ENCODE data around the gene RPS26. TPM values are rescaled to one million over a fixed set of nuclear protein-coding genes. Genes with fewer than 3 reads are reported as not detected.
"Not testable (repeated sequence)": the region's sequence is repeated elsewhere in the genome, so short reads cannot be mapped to it uniquely, and the experiment has no call there.

RPS26 gene
- polyA plus RNA-seq, 1 donor from 2014 or later, result 598 TPM

DNA sequence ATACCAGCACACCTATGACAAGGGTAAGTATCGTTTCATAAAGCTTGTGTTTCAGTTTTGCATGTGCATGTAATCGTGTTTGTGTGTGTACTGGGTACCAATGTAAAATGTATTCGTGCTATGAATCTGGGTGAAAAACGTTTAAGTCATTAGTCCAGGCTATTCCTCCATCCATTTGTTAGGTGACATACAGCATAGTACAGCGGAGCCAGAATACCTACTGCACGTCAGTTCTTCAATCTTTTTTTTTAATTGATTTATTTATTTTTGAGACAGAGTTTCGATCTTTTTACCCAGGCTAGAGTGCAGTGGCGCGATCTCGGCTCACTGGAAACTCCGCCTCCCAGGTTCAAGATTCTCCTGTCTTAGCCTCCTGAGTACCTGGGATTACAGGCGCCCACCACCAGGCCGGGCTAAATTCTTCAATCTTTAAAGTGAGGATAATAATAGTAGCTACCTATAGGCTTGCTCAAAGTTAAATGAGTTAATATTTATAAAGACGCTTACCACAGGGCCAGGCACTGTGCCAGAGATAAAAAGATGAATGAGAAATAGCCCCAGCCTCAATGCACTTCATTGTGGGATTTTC is 661 bp upstream of the RPS26 start:
- Histone ChIP-seq H3K4me3 (ENCODE audit: low read length) (peak overlapping the region; percentile 77), H3K36me3 (ENCODE audit: insufficient read depth, low read length) (no peaks in the 10 kb centered on the region), H3K9me3 (ENCODE audit: low read length) (no peaks in the 10 kb centered on the region), H3K9ac (ENCODE audit: low read length) (peak overlapping the region; percentile 66), H4K20me1 (ENCODE audit: insufficient read depth) (no peaks in the 10 kb centered on the region), H3K27ac (ENCODE audit: low read length) (peak overlapping the region; percentile 98), H3K27me3 (ENCODE audit: insufficient read depth, low read depth, low read length) (no peaks in the 10 kb centered on the region), H3K4me2 (ENCODE audit: low read length) (peak overlapping the region; percentile 63), H3F3A (ENCODE audit: insufficient read depth, low read length, poor library complexity, severe bottlenecking) (no peaks in the 10 kb centered on the region), H3K9me2 (ENCODE audit: insufficient read depth, low read length) (no peaks in the 10 kb centered on the region), H3K79me2 (replicated peaks; ENCODE audit: insufficient read depth, low read length) (peaks cover 21% of the 10 kb centered on the region), H2AFZ (ENCODE audit: low read depth, low read length) (peak overlapping the region; percentile 54)
- TF ChIP-seq SMC3 (conservative IDR thresholded peaks at IDR 0.05; ENCODE audit: poor library complexity), result no peak
- TF ChIP-seq, protein P1, sequence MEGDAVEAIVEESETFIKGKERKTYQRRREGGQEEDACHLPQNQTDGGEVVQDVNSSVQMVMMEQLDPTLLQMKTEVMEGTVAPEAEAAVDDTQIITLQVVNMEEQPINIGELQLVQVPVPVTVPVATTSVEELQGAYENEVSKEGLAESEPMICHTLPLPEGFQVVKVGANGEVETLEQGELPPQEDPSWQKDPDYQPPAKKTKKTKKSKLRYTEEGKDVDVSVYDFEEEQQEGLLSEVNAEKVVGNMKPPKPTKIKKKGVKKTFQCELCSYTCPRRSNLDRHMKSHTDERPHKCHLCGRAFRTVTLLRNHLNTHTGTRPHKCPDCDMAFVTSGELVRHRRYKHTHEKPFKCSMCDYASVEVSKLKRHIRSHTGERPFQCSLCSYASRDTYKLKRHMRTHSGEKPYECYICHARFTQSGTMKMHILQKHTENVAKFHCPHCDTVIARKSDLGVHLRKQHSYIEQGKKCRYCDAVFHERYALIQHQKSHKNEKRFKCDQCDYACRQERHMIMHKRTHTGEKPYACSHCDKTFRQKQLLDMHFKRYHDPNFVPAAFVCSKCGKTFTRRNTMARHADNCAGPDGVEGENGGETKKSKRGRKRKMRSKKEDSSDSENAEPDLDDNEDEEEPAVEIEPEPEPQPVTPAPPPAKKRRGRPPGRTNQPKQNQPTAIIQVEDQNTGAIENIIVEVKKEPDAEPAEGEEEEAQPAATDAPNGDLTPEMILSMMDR (IDR thresholded peaks at IDR 0.05; ENCODE audit: poor library complexity, severe bottlenecking), result peak; percentile 62
- TF ChIP-seq EZH2 (IDR thresholded peaks at IDR 0.05; ENCODE audit: borderline replicate concordance, insufficient read depth, low read length, poor library complexity, severe bottlenecking), result no peak
- TF ChIP-seq TAF1 (IDR thresholded peaks at IDR 0.05; ENCODE audit: low read depth), result no peak

- H2AFZ ChIP-seq (ENCODE audit: low read depth, low read length); H3K27me3 ChIP-seq (ENCODE audit: insufficient read depth, low read depth, low read length); H3K9me2 ChIP-seq (ENCODE audit: insufficient read depth, low read length); H4K20me1 ChIP-seq (ENCODE audit: insufficient read depth); H3K36me3 ChIP-seq (ENCODE audit: insufficient read depth, low read length); H3K9me3 ChIP-seq (ENCODE audit: low read length); H3F3A ChIP-seq (ENCODE audit: insufficient read depth, low read length, poor library complexity, severe bottlenecking): not testable (repeated sequence)
- Histone ChIP-seq H3K4me2 (ENCODE audit: low read length) (peak overlapping the region; percentile 79), H3K4me3 (ENCODE audit: low read length) (peak overlapping the region; percentile 77), H3K9ac (ENCODE audit: low read length) (peak overlapping the region; percentile 94), H3K79me2 (replicated peaks; ENCODE audit: insufficient read depth, low read length) (peaks cover 21% of the 10 kb centered on the region), H3K27ac (ENCODE audit: low read length) (peak overlapping the region; percentile 98)
Measured at GRCh38 chr12:56042430-56042813, 704 bp downstream of the RPS26 start.

DNA sequence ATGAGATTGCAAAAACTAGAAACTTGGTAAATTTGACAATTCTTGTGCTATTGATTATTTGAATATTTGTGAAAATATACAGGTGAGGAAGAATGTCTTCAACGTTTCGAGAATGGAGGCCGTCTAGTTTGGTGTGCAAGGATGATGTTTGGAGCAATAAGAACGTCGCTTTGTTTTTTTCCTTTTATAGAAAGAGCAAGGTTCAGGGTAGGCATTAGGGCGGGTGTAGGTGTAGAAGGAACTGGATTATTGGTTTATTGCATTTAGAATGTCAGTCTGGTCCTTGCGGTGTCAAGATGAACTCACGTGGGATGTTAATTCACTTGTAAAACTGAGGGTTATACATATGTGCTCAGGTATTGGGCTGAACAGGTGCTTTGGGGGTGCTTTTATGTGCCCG is 1.1 kb downstream of the RPS26 start:
- Histone ChIP-seq H3K9ac (ENCODE audit: low read length) (peak overlapping the region; percentile 94), H2AFZ (ENCODE audit: low read depth, low read length) (no peak overlapping the region), H3K9me3 (ENCODE audit: low read length) (no peaks in the 10 kb centered on the region), H3K4me3 (ENCODE audit: low read length) (peak overlapping the region; percentile 77), H3K27ac (ENCODE audit: low read length) (peak overlapping the region; percentile 98), H3K79me2 (replicated peaks; ENCODE audit: insufficient read depth, low read length) (peaks cover 21% of the 10 kb centered on the region), H3K9me2 (ENCODE audit: insufficient read depth, low read length) (no peaks in the 10 kb centered on the region), H3K27me3 (ENCODE audit: insufficient read depth, low read depth, low read length) (no peaks in the 10 kb centered on the region), H4K20me1 (ENCODE audit: insufficient read depth) (no peaks in the 10 kb centered on the region), H3F3A (ENCODE audit: insufficient read depth, low read length, poor library complexity, severe bottlenecking) (no peaks in the 10 kb centered on the region), H3K36me3 (ENCODE audit: insufficient read depth, low read length) (no peaks in the 10 kb centered on the region), H3K4me2 (ENCODE audit: low read length) (peak overlapping the region; percentile 79)
- TF ChIP-seq, protein P1 (IDR thresholded peaks at IDR 0.05; ENCODE audit: poor library complexity, severe bottlenecking), result no peak
- TF ChIP-seq EZH2 (IDR thresholded peaks at IDR 0.05; ENCODE audit: borderline replicate concordance, insufficient read depth, low read length, poor library complexity, severe bottlenecking) (no peak), POLR2AphosphoS5 (IDR thresholded peaks at IDR 0.05) (no peak), MXI1 (conservative IDR thresholded peaks at IDR 0.05; ENCODE audit: poor library complexity, severe bottlenecking) (no peak)

All from neural cell (in vitro differentiated cells).